ENCODE results near the gene POLR1C. TPM values are rescaled to one million over a fixed set of nuclear protein-coding genes. Genes with fewer than 3 reads are reported as not detected.

Gene POLR1C
- total and polyA plus RNA-seq, 10 of the 15 experiments (the other 5 are each of a cell fraction or from before 2014, with no cell fraction given) = 40.0 to 180 (median 66.2) TPM

GRCh38 chr6:43504756-43505593 is 11.9 kb upstream of the POLR1C start (continued):
- TF ChIP-seq FOXK2 (IDR thresholded peaks at IDR 0.05) = no peak
- no peak for TF ChIP-seq NR2C2 (IDR thresholded peaks at IDR 0.05; ENCODE audit: borderline replicate concordance, control insufficient read depth, insufficient read length, low read depth)
- no peak for TF ChIP-seq PBX3 (IDR thresholded peaks at IDR 0.05; ENCODE audit: insufficient replicate concordance, low read depth, low read length)
- TF ChIP-seq ZNF687 (IDR thresholded peaks at IDR 0.05) = no peak
- no peak for TF ChIP-seq KLF5 (IDR thresholded peaks at IDR 0.05; ENCODE audit: partially characterized antibody)
- TF ChIP-seq JUND (IDR thresholded peaks at IDR 0.05; ENCODE audit: low read depth, low read length) = no peak
- no peak for TF ChIP-seq IRF4 (IDR thresholded peaks at IDR 0.05; ENCODE audit: low read depth, low read length)
- no peak for TF ChIP-seq RB1 (IDR thresholded peaks at IDR 0.05; ENCODE audit: borderline replicate concordance)
- no peak for TF ChIP-seq E2F4 (IDR thresholded peaks at IDR 0.05; ENCODE audit: low read depth, low read length)

All from GM12878 (cell line).